HG02852 (cell line): ENCODE measurements around the gene ZNF697.
"Not testable (repeated sequence)": the region's sequence is repeated elsewhere in the genome, so short reads cannot be mapped to it uniquely, and the experiment has no call there.

Source experiments
- ATAC-seq: cut with Tn5 transposase; IDR thresholded peaks from one replicate; pipeline ENCODE4 v1.9.1; 2021; ENCODE audit warnings: mild to moderate bottlenecking, moderate library complexity; ENCODE audit not compliant: unreplicated experiment

ZNF697 gene

DNA sequence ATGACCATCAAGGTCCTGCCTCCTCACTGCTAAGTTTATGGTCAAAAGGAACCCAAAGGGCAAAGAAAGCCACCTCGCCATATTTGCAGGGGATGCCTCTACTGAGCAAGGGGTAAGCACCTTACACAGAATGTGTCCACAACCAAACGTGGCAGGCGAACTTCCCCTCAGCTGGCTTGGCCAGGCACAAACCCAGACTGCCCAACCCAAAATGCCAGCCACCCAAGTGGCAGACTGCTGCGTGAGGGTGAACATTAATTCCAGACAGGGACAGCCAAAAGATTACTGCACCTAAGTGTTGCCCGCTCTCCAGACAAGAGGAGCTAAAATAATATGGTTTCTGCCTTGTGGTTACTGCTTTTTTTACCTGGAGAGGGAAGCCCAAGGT, 16.0 kb downstream of the ZNF697 start:
- no peak for ATAC-seq

DNA sequence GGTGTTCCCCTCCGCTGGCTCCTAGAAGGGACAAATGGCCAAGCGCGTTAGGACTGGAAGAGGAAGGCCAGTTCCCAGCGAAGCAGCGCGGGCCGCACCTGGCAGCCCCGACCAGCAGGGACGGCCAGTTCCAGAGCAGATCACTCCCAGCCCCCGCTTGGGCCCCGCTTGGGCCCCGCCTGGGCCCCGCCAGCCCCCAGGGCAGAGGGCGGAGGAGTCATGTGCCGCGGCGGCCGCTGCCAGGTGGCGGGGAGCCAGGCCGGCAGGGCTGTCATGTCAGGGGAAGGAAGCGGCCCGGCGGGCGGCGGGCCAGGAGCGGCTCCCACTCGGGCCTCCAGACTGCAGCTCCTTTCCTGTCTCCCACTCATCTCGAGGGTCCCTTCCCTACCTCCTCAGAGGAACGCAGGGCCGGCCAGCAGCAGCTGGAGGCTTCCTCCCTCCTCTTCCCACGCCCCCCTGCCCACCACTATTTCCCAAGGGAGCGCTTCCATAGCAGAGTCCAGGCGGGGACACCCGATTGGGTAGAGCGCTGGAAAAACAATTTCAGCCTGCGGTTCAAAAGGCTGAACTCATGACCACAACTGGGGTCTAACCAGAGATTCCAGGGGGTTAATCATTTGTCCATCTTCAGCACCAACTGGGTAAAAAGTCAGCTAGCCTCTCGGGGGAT, 16.5 kb downstream of the ZNF697 start:
- ATAC-seq = no peak

DNA sequence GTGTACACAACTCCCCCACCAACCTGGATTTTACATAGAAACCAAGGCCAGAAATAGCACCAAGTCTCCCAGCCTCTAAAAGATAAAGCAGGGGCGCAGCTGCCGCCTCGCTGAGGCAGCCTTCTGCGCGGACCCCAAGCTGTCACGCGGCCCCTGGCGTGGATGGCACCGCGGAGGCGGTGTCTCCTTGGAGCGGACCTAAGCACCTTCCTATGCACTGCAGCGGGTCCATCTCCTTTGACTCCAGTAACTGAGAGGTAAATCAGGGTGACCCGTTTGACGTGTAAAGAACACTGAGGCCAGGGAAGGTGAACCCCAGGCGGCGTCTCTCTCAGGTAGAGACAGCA, 17.0 kb downstream of the ZNF697 start:
- ATAC-seq = no peak

DNA sequence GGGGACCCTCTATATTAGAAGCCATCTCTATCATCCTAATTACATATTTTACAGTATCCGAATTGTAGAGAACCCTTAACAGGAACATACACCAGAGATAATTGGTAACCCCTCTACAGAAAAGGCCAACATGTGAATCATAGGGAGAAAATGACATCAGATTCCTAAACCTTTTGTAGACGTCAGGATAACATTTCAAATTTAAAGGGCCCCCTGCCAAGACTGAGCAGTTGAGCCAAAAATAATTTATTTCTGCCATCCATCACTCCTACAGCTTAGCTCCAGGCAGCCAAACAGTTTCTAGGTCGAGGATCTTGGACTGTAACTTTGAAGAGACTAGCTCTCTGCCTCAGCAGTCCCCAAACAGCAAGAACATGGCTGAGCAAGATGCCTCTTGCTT, 21.2 kb downstream of the ZNF697 start:
- ATAC-seq = no peak

DNA sequence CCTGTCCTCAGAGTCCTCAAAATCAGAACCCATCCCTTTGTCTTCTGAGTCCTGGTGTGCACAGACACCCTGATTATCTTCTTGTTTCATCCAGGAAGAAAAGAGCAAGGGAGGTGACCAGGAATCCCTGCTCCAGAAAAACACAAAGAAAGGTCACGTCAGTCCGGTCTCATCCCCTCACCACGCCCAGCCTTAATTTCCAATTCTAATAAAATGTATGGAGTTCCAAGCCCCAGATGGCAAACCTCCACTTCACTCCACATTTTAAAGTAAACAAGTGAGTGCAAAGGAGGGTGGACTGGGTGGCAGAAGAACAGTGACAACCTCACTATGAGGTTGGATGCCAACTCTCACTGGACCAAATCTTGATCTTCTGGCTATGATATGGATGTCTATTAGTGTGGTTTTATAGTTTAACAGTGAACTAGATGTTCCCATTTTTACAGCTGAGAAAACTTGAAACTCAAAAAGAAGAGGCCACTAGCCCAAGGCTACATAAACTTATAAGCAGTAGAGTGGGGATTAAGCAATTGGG, 22.0 kb downstream of the ZNF697 start:
- ATAC-seq = no peak

DNA sequence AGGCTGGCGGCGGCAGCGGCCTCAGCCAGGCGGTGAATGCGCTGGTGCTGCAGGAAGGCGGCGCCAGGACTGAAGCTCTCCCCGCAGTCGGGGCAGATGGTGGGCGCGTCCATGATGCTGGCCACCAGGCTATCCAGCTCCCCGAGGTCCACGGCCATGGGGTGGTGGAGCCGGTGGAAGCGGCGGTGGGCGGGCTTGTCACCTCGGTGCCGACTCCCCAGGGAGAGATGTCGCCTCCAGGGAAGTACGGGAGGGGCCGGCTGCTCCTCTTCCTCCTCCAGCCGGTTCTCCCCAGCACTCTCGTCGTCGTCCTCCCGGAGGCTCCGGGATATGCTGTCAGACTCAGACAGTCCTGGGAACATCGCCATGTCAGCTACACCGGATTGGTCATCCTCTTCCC, 24.4 kb downstream of the ZNF697 start:
- no peak for ATAC-seq

DNA sequence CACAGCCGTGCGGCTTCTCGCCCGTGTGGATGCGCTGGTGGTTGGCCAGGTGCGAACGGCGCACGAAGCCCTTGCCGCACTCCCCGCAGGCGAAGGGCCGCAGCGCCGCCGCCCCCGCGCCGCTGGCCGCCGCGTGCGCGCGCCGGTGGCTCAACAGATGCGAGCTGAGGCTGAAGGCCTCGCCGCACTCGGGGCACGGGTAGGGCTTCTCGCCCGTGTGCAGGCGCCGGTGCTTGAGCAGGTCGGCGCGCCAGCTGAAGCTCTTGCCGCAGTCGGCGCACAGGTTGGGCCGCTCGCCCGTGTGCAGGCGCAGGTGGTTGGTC, 24.9 kb downstream of the ZNF697 start:
- no peak for ATAC-seq

DNA sequence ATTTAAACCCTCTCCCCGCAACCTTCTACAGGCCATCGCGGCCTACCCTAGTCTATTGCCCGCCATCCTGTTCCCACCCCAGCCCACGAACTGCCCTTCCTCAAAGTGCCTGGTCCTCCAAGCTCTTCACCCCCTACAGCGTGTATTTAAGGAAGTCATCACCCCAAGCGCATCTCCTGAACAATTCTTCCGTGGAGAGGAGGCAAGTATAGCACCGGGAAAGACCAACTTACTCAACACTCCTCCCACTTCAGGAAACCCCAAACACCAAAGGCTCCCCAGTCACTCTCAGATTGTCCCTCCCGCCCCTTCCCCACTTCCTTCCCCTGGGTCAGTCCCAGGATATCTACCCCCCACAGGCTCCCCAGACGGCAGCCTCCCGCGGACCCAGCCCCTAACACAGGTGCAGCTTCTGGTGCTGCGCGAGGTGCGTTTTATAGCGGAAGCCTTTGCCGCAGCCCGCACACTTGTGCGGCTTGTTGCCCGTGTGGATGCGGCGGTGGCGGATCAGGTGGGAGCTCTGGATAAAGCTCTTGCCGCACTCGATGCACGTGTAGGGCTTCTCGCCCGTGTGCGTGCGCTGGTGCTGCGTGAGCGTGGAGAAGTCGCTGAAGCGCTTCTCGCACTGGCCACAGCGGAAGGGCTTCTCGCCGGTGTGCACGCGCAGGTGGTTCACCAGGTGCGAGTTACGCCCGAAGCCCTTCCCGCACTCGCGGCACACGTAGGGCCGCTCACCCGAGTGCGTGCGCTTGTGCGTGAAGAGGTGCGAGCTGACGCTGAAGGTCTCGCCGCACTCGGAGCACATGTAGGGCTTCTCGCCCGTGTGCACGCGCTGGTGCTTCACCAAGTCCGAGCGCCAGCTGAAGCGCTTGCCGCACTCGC, 25.5 kb downstream of the ZNF697 start:
- no peak for ATAC-seq

DNA sequence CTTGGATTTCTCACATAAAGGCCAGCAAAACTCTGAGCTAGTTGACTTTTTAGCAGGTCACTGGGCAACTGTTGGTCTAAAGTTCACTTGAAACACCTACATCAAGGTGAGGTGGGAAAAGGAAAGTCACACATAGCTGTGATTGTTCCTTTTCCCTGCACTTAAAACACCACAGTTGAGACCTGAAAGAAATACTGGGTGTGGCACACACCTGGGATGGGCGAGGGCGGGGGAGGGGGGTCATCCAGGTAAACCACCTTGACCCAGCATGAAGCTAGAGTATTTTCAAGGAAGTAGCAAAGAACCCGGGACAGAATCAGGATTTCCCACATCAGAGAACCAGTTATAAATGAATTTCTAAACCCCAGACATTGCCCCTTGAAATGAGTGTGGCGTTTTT, 26.4 kb downstream of the ZNF697 start:
- ATAC-seq = no peak

DNA sequence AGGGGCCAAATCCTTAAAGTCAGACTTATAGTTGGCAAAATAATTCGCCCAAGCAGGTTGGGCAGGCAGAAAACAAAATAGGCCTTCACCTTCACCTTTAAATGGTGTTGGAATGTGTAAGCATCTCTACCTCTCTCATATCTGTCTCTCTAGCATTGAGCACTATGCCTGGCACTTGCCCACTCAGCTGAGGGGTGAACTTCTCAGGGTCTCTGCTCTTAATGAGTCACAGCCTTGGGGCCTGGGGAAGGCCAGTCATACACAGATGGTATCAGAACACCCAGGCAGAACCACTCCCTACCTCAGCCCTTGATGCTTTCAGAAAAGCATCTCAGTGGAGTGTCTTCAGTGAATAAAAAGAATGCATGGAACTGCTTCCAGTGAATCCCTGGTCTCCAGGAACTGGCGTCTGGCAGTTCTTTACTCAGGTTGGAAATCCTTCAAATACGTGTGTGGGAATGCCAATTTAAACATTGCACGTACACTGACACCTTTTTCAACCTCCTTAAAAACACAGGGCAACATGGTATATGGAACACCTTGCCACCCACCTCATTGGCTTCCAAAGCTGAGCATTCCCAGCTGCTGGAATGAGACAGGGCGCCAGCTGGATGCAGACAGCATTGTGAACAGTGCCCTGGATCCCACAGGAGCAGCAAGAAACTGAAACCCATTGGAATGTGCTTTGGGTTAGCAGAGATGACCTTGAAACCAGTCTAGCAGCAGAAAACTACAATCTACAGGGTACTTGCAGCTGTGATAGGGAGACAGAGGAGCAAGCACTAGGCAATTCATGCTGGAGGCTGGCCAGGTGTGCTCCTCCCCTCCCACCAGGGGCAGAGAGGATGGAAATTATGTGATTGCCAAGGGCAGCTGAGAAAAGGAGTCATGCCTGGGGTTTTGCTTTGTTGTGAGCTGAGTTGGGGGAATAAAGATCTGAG, 30.0 kb downstream of the ZNF697 start:
- ATAC-seq = no peak

DNA sequence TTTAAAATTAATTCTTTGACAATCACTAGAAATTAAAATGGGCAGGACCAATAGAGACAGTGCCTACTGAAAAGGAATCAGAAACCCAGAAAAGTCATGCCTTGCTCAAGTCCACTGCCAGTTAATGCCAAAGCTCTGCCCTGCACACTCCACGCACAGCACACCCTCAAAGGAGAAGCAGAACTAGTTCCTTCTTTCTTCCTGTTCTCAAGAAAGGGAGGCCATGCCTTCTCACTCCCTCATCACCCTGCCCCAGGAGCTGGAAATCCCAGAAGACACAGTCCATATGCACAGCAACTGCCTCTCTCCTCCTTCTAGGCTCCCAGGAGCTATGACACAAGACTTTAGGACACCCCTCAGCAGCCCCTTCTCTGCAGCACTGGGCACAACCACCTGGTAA, 31.3 kb downstream of the ZNF697 start:
- ATAC-seq = not testable (repeated sequence)

DNA sequence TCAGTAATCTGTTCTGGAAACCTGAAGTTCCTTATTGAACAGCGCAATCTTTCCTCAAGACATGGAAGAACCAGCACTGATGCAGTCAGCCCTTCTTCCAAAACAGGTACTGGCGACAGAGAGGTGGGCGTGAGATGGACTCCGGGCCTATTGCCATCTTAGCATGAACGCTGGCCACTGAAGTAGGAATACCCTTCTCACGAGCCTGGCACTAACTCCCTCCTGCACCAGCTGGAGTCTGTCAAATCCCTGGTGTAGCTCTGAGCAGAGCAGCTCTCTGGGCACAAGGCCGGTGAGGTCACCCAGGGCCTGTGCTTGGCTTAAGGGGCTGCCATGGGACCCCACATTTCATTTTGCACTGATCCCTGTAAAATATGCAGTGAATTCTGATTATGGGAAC, 33.0 kb downstream of the ZNF697 start:
- not testable (repeated sequence) for ATAC-seq

DNA sequence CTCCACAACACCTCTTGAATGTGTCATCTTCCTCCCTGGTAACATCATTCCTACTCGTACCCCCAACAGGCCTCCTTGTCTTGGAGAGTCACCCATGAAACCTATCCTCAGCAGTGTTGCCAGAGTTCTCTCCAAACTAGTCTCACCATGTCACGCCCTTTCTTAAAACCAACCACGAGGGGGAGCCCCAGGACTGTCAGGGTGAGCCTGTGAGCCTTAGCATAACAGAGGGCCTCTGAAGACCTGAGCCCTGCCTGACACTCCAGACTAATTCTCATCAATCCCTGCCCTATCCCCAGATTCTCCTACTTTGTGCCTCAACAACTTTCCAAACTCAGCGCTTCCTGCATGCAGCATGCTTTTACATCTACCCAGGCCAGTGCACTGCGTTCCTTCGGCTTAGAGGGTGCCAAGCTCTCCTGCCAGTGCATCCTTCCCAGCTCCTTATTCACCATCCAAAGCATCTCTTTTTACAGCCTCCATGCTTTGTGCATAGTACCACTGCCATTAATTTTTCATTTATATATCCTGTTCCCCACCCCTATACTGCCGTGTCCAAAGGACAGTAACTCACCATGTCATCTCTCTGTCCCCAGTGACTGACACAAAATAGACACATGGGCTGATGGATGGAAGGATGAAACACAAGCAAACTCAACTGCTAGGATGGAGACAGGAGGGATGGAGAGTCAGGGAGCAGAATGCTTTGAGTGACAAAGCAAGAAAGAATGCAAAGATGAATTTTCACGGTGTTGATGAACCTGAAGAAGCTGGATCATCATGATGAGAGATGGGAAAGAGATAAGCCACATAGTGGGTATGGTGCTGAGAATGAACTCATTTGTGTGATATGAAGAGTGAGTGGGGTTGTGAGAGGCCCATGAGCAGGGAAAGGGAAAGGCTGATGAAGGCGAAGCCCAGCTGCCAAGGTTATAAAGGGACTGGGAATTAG, 34.0 kb downstream of the ZNF697 start:
- ATAC-seq = peak; percentile 84

DNA sequence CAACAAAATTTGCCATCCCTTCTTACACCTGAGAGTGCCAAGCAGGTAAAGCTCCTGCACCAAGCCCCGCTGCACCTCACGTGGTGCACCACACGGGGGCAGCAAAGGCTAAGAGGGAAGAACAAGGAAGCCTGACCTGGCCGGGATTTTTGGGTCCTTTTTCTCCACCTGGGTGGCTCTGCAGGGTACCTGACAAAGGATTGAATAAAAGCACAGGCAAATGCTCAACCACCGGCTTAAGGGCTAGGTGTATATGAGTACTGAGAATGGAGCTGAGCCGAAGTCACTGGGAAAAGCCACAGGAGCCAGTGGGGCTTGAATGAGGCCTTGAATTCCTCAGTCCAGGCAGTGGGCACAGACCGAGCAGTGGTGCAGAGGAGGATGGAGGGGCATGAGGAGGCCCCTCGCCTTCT, 36.4 kb downstream of the ZNF697 start:
- ATAC-seq = no peak

DNA sequence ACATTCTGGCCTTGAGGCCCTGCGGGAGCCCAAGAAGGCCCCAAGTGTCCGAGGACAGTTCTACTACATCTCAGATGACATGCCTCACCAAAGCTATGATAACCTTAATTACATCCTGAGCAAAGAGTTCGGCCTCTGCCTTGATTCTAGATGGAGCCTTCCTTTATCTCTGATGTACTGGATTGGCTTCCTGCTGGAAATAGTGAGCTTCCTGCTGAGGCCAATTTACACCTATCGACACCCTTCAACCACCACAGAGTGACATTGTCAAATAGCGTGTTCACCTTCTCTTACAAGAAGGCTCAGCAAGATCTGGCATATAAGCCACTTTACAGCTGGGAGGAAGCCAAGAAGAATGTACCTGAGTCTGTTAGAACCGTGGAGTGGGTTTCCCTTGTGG, 39.2 kb downstream of the ZNF697 start:
- not testable (repeated sequence) for ATAC-seq

DNA sequence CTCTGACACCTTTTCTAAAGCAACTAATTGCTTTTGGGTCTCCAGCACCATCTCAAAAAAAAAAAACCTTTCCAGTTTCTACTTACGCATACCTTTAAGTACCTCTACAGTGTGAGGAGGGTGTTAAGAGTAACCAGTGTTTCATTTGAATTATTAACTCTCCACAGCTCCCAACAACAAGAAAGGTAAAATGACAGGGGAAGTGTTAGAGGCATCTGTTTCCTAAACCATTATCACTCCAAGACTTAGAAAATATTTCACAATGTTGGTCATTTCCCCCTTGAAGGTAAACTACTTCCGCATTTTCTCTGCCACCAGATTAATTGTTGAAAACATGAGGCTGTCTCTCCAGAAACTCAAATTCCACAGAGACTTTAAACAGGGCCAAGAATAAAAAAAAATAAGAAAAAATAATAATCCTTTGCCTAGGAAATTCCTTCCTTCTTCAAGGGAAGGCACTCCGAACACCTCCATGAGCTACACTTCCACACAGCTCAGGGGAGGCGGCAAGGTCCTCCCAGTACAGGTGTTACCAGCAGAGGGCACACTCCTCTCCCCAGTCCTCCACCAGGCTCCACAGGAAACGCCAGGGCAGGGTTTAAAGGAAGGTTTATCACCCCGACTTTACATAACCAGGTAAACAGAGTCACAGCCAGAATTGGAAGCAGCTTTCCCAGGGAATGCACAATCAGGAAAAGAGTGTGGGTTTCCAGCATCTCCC, 40.8 kb downstream of the ZNF697 start:
- ATAC-seq = not testable (repeated sequence)

DNA sequence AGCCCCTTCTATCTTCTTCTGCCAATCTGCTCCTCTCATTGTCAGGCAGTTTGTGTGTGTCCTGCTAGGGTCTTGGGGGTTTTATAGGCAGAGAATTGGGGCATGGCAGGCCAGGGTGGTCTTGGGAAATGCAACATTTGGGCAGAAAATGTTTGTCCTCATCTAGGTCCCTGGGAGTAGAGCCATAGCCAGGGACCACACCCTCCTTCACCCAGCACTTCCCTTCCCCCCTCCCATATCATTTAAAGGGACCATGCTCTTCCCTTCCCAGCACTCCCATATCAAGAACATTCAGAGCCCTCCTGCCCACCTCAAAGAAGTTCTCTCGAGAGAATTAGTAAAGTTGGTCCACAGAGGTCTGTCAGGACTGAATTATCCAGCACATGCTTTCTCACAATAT, 41.7 kb downstream of the ZNF697 start:
- no peak for ATAC-seq

DNA sequence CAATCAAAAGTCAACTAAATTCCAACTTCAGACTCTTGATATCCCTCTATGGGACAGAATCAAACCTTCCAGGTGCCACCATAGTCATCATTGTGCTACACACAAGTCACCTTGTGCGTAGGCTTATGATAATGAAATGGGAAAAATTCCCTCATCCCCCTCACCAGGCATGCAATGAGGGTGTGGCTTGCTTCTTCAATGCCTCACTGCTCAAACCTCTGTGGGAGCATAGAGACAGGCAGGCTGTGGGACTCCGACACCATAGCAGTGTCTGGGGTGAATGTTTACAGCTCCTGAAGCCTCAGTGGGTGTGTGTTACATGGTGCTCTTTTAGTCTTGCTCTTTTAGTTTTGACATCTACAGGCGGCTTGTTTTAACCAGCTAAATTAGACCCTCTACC, 42.4 kb downstream of the ZNF697 start:
- no peak for ATAC-seq

DNA sequence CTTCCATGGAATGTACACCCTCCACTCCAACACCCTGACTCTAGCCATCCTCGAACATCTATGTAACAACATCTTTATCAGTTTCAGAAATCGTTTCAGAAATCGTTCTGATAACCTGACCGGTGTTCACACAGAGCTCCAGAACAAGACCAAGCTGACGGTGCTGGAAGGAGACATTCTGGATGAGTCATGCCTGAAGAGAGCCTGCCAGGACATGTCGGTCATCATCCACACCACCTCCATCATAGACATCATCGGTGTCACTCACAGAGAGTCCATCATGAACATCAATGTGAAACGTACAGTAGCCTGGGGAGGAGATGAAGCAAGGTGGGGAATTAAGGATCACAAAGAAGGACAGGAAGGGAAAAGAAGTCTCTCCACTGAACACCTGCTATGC, 43.0 kb downstream of the ZNF697 start:
- not testable (repeated sequence) for ATAC-seq

DNA sequence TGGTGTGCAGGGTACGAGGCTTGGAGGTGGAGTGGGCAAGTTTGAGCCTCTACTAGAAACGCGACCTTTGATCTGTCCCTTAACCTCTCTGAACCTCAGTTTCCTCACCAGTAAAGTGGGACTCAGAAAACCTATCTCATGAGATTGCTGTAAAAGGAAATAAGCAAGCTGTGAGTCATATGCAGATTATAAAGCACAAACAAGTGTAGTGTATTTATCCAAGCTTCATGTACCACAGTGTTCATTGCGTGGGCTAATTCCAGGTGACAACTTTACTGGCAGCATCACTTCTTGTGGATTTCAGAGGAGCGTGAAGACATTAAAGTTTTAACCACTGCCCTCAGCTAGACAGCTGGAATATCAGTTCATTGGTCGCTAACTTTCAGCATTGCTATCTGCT, 44.4 kb downstream of the ZNF697 start:
- no peak for ATAC-seq
